Tibial nerve (tissue), 3 donors: ENCODE data around the gene CKM.

ENCODE experiments used
- CTCF ChIP-seq, 5 experiments: fragments of 200-600 bp in 3 of 5; fragments of 450-650 bp in 2 of 5; sonication (generic) in 3 of 5; IDR thresholded peaks; one replicate each; pipeline ENCODE4 v1.5.1; 2016 to 2019; ENCODE audit warnings: antibody characterized with exemption in 5 of 5, mild to moderate bottlenecking in 3 of 5, moderate library complexity in 2 of 5
- POLR2A ChIP-seq, 2 donors: fragments of 450-650 bp; IDR thresholded peaks; one replicate each; pipeline ENCODE4 v1.6.1; 2017; ENCODE audit warnings: antibody characterized with exemption in 2 of 2, mild to moderate bottlenecking in 2 of 2, moderate library complexity in 2 of 2

- TF ChIP-seq POLR2A (IDR thresholded peaks at IDR 0.05) (no peak), CTCF (IDR thresholded peaks at IDR 0.05) (no peak)
Observed at GRCh38 chr19:45345506-45345860, 22.8 kb upstream of the CKM start.
